T-helper 2 cell treated with Interferon-gamma antibody and Interleukin-4, amounts not matched to agents 100 ng/mL and 5 ng/mL, for 36 hours (primary cell): Measurements from ENCODE around the gene PLGRKT. TPM values are rescaled to one million over a fixed set of nuclear protein-coding genes. Genes with fewer than 3 reads are reported as not detected.

Source experiments
- intact Hi-C: fragments of 100-400 bp; cut with micrococcal nuclease; formaldehyde crosslinking; loops from one replicate; pipeline ENCODE4 v1.15.1; 2023
- total RNA-seq: library from RNA; stranded (reverse); gene quantifications from 2 replicates; pipeline ENCODE4 v1.2.3, GENCODE V29; 2022

PLGRKT gene
- total RNA-seq, 1 donor from 2014 or later: 27.9 TPM

- intact Hi-C loops: no loop called here
Measured at GRCh38 chr9:5389109-5389732, 48.5 kb downstream of the PLGRKT start.

GRCh38 chr9:5388026-5388819 is 49.5 kb downstream of the PLGRKT start:
- intact Hi-C loops: no loop called here

GRCh38 chr9:5384436-5384835 is 53.3 kb downstream of the PLGRKT start:
- intact Hi-C loops: no loop called here

GRCh38 chr9:5382479-5382878 is 55.2 kb downstream of the PLGRKT start:
- intact Hi-C loops: no loop called here

GRCh38 chr9:5375790-5376477 is 61.8 kb downstream of the PLGRKT start:
- intact Hi-C loops: no loop called here

GRCh38 chr9:5375091-5375490 is 62.6 kb downstream of the PLGRKT start:
- intact Hi-C loops: no loop called here

- intact Hi-C loops: no loop called here
Measured at GRCh38 chr9:5364294-5365024, 73.3 kb downstream of the PLGRKT start.

- intact Hi-C loops: no loop called here
Measured at GRCh38 chr9:5361326-5362010, 76.3 kb downstream of the PLGRKT start.

- intact Hi-C loops: no loop called here
Measured at GRCh38 chr9:5360341-5360740, 77.4 kb downstream of the PLGRKT start.

GRCh38 chr9:5357431-5358105 is 80.2 kb downstream of the PLGRKT start:
- intact Hi-C loops: no loop called here

- intact Hi-C loops: no loop called here
Measured at GRCh38 chr9:5355817-5356216, 81.9 kb downstream of the PLGRKT start.

- intact Hi-C loops: no loop called here
Measured at GRCh38 chr9:5355226-5355625, 82.5 kb downstream of the PLGRKT start.

- intact Hi-C loops: no loop called here
Measured at GRCh38 chr9:5354184-5354583, 83.5 kb downstream of the PLGRKT start.

- intact Hi-C loops: no loop called here
Measured at GRCh38 chr9:5352637-5353248, 85.0 kb downstream of the PLGRKT start.

- intact Hi-C loops: loop anchor here (10.0 kb wide), 1 partner anchor 86 kb away; no protein-coding TSS in a partner anchor
Measured at GRCh38 chr9:5338992-5339981, 98.4 kb downstream of the PLGRKT start, which contains the start of gene RLN1. TSS of gene RLN1 (minus strand) at chr9:5339876. CDS start at chr9:5339746, 130 bp downstream.

GRCh38 chr9:5336688-5337087 is 101.0 kb downstream of the PLGRKT start:
- intact Hi-C loops: loop anchor here (10.0 kb wide), 1 partner anchor 88 kb away; no protein-coding TSS in a partner anchor

GRCh38 chr9:5331276-5331675 is 106.4 kb downstream of the PLGRKT start:
- intact Hi-C loops: loop anchor here (10.0 kb wide), 1 partner anchor 94 kb away; no protein-coding TSS in a partner anchor

GRCh38 chr9:5326893-5327548 is 110.7 kb downstream of the PLGRKT start:
- intact Hi-C loops: no loop called here
